Midbrain (tissue), 1 donor: Measurements from ENCODE around the gene MELK.
A peak's percentile ranks its signal among the peaks of the same experiment; 100 is the strongest.
"Not testable (repeated sequence)": the region's sequence is repeated elsewhere in the genome, so short reads cannot be mapped to it uniquely, and the experiment has no call there.

Experiments
- DNase-seq: peaks from one replicate; lab custom pipeline; 2025; lab: John Stamatoyannopoulos, UW

MELK gene

GRCh38 chr9:36572515-36573418 lies at the start of gene MELK:
Gene MELK (plus strand): TSS chr9:36572895. CDS start chr9:36581682, 8,787 bp downstream.
- DNase-seq, result peak; percentile 52

- DNase-seq, result no peak
These were observed 42.5 kb upstream of the MELK start for GRCh38 chr9:36530224-36530623.

- no peak for DNase-seq
These were observed 40.3 kb upstream of the MELK start for GRCh38 chr9:36532353-36532752.

- not testable (repeated sequence) for DNase-seq
These were observed 39.0 kb upstream of the MELK start for GRCh38 chr9:36533726-36534125.

GRCh38 chr9:36535107-36535506 lies 37.6 kb upstream of the MELK start:
- no peak for DNase-seq

- no peak for DNase-seq
These were observed 34.8 kb upstream of the MELK start for GRCh38 chr9:36537861-36538260.

GRCh38 chr9:36542355-36542754 lies 30.3 kb upstream of the MELK start:
- no peak for DNase-seq

- DNase-seq, result peak; percentile 19
These were observed 28.8 kb upstream of the MELK start for GRCh38 chr9:36543916-36544315.

GRCh38 chr9:36547598-36547997 lies 25.1 kb upstream of the MELK start:
- DNase-seq, result no peak

GRCh38 chr9:36548454-36548853 lies 24.2 kb upstream of the MELK start:
- DNase-seq, result no peak

GRCh38 chr9:36550135-36550534 lies 22.6 kb upstream of the MELK start:
- DNase-seq, result no peak

GRCh38 chr9:36550631-36551098 lies 22.0 kb upstream of the MELK start:
- not testable (repeated sequence) for DNase-seq

- no peak for DNase-seq
These were observed 21.6 kb upstream of the MELK start for GRCh38 chr9:36551129-36551528.

GRCh38 chr9:36551910-36552309 lies 20.8 kb upstream of the MELK start:
- no peak for DNase-seq

GRCh38 chr9:36559036-36559695 lies 13.5 kb upstream of the MELK start:
- no peak for DNase-seq

- DNase-seq, result no peak
These were observed 11.9 kb upstream of the MELK start for GRCh38 chr9:36560771-36561170.

GRCh38 chr9:36562801-36563200 lies 9.9 kb upstream of the MELK start:
- DNase-seq, result not testable (repeated sequence)

GRCh38 chr9:36566813-36567221 lies 5.9 kb upstream of the MELK start:
- peak; percentile 70 for DNase-seq

- not testable (repeated sequence) for DNase-seq
These were observed 4.0 kb upstream of the MELK start for GRCh38 chr9:36568681-36569080.

GRCh38 chr9:36571333-36571732 lies 1.4 kb upstream of the MELK start:
- no peak for DNase-seq

GRCh38 chr9:36574045-36574444 lies 1.4 kb downstream of the MELK start:
- DNase-seq, result not testable (repeated sequence)

- no peak for DNase-seq
These were observed 2.8 kb downstream of the MELK start for GRCh38 chr9:36575411-36575882.

GRCh38 chr9:36576866-36577265 lies 4.2 kb downstream of the MELK start:
- DNase-seq, result no peak
